Measurements from ENCODE around the gene PSPH.

The PSPH gene

DNA sequence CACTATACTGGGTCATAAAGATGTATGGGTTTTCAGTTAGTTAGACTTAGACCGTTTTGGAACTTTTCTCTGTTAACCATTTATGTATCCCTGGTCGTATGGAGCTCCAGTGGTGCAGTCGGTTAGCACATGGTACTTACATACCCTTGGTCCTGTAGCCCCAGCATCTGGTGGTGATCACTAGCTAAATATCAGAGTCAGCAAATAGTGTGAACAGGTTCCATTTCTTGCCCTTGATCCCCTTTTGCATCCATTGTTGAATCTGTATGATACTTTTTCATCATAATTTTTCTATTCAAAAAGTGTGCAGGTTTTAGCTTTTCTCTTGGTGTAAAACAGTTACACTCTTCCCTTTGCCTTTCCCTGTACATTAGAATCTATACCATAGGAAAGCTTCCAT, 71.0 kb downstream of the PSPH start:
- H3K4me3 ChIP-seq (ENCODE audit: low read depth, low read length): no peak overlapping the region
- TF ChIP-seq, protein P1, sequence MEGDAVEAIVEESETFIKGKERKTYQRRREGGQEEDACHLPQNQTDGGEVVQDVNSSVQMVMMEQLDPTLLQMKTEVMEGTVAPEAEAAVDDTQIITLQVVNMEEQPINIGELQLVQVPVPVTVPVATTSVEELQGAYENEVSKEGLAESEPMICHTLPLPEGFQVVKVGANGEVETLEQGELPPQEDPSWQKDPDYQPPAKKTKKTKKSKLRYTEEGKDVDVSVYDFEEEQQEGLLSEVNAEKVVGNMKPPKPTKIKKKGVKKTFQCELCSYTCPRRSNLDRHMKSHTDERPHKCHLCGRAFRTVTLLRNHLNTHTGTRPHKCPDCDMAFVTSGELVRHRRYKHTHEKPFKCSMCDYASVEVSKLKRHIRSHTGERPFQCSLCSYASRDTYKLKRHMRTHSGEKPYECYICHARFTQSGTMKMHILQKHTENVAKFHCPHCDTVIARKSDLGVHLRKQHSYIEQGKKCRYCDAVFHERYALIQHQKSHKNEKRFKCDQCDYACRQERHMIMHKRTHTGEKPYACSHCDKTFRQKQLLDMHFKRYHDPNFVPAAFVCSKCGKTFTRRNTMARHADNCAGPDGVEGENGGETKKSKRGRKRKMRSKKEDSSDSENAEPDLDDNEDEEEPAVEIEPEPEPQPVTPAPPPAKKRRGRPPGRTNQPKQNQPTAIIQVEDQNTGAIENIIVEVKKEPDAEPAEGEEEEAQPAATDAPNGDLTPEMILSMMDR (IDR thresholded peaks at IDR 0.05; ENCODE audit: borderline replicate concordance, insufficient read depth, low read depth, low read length): no peak

DNA sequence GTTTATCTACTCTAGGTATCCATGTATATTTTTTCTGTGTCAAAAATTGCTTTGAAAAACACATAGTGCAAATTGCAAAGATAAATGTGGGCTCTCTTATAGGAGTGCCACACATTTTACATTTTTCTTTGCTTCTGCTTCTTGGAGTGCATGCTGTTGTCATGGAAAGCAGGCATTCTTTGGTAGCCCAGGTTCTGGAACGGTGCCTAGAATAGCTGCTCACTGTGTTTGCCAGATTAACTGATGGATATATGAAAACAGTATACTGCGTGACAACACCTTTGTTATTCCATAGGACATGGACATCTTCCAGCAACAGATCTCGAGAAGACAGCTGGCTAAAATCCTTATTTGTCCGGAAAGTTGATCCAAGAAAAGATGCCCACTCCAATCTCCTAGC, 73.4 kb downstream of the PSPH start:
- H3K4me3 ChIP-seq (ENCODE audit: low read depth, low read length): no peak overlapping the region
- TF ChIP-seq, protein P1 (IDR thresholded peaks at IDR 0.05; ENCODE audit: borderline replicate concordance, insufficient read depth, low read depth, low read length): no peak

DNA sequence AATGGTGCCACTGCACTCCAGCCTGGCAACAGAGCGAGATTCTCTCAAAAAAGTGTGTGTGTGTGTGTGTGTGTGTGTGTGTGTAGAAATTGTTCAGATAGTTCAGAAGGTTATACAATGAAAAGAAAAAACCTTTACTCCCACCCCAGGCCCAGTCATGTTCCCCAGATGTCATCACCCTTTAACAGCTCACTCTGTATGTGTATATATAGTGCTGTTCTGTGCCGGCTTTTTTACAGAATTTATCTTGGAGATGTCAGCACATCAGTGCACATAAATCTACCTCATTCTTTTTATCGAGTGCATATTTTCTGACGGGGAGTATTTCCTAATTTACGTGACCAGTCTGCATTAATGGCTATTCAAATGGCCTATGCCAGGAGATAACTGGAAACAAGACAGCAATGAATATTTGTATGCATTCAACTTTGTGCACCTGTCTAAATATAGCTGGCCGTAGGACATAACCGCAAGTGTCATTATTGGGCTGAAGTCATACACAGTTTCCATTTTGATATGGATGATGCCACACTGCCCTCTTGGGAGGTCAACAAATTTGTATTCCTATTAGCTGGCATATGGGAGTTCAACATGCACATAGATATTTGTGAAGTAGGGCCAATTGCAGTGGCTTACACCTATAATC, 75.1 kb downstream of the PSPH start:
- TF ChIP-seq, protein P1 (IDR thresholded peaks at IDR 0.05; ENCODE audit: borderline replicate concordance, insufficient read depth, low read depth, low read length): no peak
- no peak overlapping the region for H3K4me3 ChIP-seq (ENCODE audit: low read depth, low read length)

DNA sequence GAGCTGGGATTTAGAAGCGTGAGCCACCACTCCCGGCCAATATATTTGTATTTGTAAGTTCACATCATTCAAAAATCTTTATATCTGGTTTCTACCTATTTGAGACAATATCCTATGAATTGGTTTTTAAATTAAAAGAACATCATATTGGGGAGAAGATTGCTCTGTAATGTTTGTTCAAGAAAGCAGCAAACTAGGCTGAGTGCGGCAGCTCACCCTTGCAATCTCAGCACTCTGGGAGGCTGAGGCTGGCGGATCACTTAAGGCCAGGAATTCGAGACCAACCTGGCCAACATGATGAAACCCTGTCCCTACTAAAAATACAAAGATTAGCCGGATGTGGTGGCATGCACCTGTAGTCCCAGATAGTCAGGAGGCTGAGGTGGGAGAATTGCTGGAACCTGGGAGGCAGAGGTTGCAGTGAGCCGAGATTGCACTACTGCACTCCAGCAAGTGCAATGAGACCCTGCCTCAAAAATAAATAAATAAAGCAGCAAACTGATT, 77.4 kb downstream of the PSPH start:
- H3K4me3 ChIP-seq (ENCODE audit: low read depth, low read length): no peak overlapping the region
- TF ChIP-seq, protein P1 (IDR thresholded peaks at IDR 0.05; ENCODE audit: borderline replicate concordance, insufficient read depth, low read depth, low read length): no peak

DNA sequence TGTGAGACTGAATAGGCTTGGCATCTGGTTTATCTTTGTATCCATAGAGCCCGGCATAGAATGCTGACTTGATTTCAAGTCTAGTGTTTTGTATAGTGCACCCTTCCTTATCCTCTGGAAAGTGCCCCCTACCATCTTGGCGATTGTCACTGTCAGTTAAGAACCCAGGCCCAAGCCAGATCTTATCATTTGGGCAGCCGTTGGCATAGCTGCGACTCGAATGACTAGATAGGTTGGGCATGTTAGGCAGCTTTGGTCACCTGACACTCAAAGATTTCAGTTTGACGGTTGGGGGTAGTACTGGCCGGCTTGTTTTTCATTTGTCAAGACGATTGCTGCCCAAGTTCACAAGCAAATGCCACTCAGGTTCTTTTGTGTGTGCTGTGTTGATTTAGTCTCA, 80.3 kb downstream of the PSPH start:
- no peak overlapping the region for H3K4me3 ChIP-seq (ENCODE audit: low read depth, low read length)
- TF ChIP-seq, protein P1 (IDR thresholded peaks at IDR 0.05; ENCODE audit: borderline replicate concordance, insufficient read depth, low read depth, low read length): no peak

DNA sequence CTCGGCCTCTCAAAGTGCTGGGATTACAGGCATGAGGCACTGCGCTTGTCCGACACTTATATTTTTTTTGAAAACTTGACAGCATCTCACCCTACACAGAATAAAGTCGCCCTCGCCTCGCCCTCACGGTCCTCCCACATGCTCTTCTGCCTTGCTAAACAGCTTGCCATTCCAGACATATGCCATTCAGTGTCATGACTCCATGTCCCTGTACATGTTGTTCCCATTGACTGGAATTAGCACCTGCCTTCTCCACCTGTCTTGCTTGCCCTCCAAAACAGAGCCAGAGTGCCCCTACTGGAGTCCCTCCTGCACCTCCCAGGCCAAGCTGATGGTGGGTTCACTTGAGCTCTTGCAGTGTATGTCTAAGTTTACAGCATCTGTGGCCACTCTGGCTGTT, 80.7 kb downstream of the PSPH start:
- TF ChIP-seq, protein P1 (IDR thresholded peaks at IDR 0.05; ENCODE audit: borderline replicate concordance, insufficient read depth, low read depth, low read length): no peak
- H3K4me3 ChIP-seq (ENCODE audit: low read depth, low read length): no peak overlapping the region

DNA sequence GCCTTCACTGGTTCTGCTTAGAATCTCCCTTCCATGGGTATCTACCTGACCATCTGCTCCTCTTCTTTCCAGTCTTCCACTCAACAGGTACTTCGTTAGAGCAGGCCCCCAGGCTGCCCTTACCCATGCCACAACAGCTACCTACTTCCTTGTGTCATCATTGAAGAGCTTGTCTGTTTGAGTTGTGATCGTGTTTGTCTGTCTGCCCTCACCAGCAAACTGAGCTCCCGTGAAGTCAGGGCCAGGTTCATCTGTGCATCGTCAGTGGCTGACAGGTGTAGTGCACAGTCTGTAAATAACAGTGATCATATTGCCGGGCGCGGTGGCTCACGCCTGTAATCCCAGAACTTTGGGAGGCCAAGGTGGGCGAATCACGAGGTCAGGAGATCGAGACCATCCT, 81.9 kb downstream of the PSPH start:
- no peak overlapping the region for H3K4me3 ChIP-seq (ENCODE audit: low read depth, low read length)
- TF ChIP-seq, protein P1 (IDR thresholded peaks at IDR 0.05; ENCODE audit: borderline replicate concordance, insufficient read depth, low read depth, low read length): no peak

Data from GM12875 (cell line).